IMR-90 (cell line): ENCODE measurements around the gene CROCC2. TPM values are rescaled to one million over a fixed set of nuclear protein-coding genes. Genes with fewer than 3 reads are reported as not detected.

ENCODE experiments used
- ATAC-seq: fragments of 200-7000 bp; cut with Tn5 transposase; 2 replicates; pipeline ENCODE4 v1.9.1; 2020; ENCODE audit warnings: low read depth, mild to moderate bottlenecking, moderate library complexity
- BruUV-seq: library from RNA; stranded (reverse); fragments of 400-500 nt; replicated peaks from 2 replicates; lab custom pipeline; 2021; lab: Mats Ljungman, UMichigan
- CTCF ChIA-PET: fragments of 300-600 bp; formaldehyde crosslinking; extraction: SDS; loops from one replicate; lab custom pipeline; 2021; ENCODE audit warnings: antibody characterized with exemption; lab: Yijun Ruan, JAX
- POLR2A ChIA-PET: fragments of 300-600 bp; sonication (Branson Sonifier 250); formaldehyde crosslinking; loops from one replicate; lab custom pipeline; 2022; ENCODE audit warnings: antibody characterized with exemption; ENCODE audit not compliant: unreplicated experiment; lab: Charles Lee
- DNase-seq: peaks from one replicate; pipeline ENCODE4 v3.0.0; 2013
- H2AFZ ChIP-seq: replicated peaks from 2 replicates; pipeline ENCODE3; 2013; ENCODE audit warnings: low read length, mild to moderate bottlenecking; ENCODE audit not compliant: poor library complexity
- H2AK5ac ChIP-seq: 2 replicates; pipeline ENCODE4 v1.6.1; 2013; ENCODE audit warnings: low read depth, low read length, inconsistent platforms
- H2AK9ac ChIP-seq: replicated peaks from 2 replicates; pipeline ENCODE3; 2013; ENCODE audit warnings: mild to moderate bottlenecking, low read depth, low read length, moderate library complexity; ENCODE audit not compliant: poor library complexity
- H2BK120ac ChIP-seq: 2 replicates; pipeline ENCODE4 v1.6.1; 2013; ENCODE audit warnings: low read depth, low read length, inconsistent platforms
- H2BK15ac ChIP-seq: 3 replicates; pipeline ENCODE4 v1.6.1; 2013; ENCODE audit warnings: low read depth, low read length, inconsistent platforms
- H2BK20ac ChIP-seq: 2 replicates; pipeline ENCODE4 v1.6.1; 2013; ENCODE audit warnings: low read depth, mild to moderate bottlenecking, inconsistent platforms, low read length, moderate library complexity
- H2BK5ac ChIP-seq: 2 replicates; pipeline ENCODE4 v1.6.1; 2013; ENCODE audit warnings: mild to moderate bottlenecking, low read depth, low read length, inconsistent platforms; ENCODE audit not compliant: poor library complexity, severe bottlenecking
- H3K14ac ChIP-seq: replicated peaks from 2 replicates; pipeline ENCODE4 v1.6.1; 2013; ENCODE audit warnings: low read depth, low read length, inconsistent platforms
- H3K18ac ChIP-seq: 2 replicates; pipeline ENCODE4 v1.6.1; 2013; ENCODE audit warnings: low read depth, low read length, control low read depth
- H3K23ac ChIP-seq: 2 replicates; pipeline ENCODE4 v1.6.1; 2013; ENCODE audit warnings: low read depth, low read length, inconsistent platforms
- H3K27ac ChIP-seq: 2 replicates; pipeline ENCODE4 v1.5.1; 2013; ENCODE audit warnings: mild to moderate bottlenecking, control low read depth, low read length; ENCODE audit not compliant: insufficient read depth
- H3K27me3 ChIP-seq: 2 replicates; pipeline ENCODE4 v1.6.1; 2013; ENCODE audit warnings: low read length; ENCODE audit not compliant: control insufficient read depth, insufficient read depth
- H3K36me3 ChIP-seq: 2 replicates; pipeline ENCODE4 v1.6.1; 2013; ENCODE audit warnings: low read length, mixed read lengths; ENCODE audit not compliant: control insufficient read depth, insufficient read depth
- H3K4ac ChIP-seq: 2 replicates; pipeline ENCODE4 v1.6.1; 2013; ENCODE audit warnings: low read depth, low read length, inconsistent platforms
- H3K4me1 ChIP-seq: 2 replicates; pipeline ENCODE4 v1.6.1; 2013; ENCODE audit warnings: low read length, mixed read lengths; ENCODE audit not compliant: control insufficient read depth, insufficient read depth
- H3K4me2 ChIP-seq: 2 replicates; pipeline ENCODE4 v1.6.1; 2013; ENCODE audit warnings: low read depth, mild to moderate bottlenecking, control low read depth, low read length, moderate library complexity
- H3K4me3 ChIP-seq: 2 replicates; pipeline ENCODE4 v1.5.1; 2013; ENCODE audit warnings: low read depth, mild to moderate bottlenecking, control low read depth, low read length, moderate library complexity; ENCODE audit not compliant: insufficient read depth
- H3K56ac ChIP-seq: 2 replicates; pipeline ENCODE4 v1.6.1; 2013; ENCODE audit warnings: low read length, inconsistent platforms; ENCODE audit not compliant: insufficient read depth; ENCODE audit errors: extremely low read depth
- H3K79me1 ChIP-seq, 2 experiments: 2 replicates each; pipeline ENCODE4 v1.6.1; 2013; ENCODE audit warnings: low read length in 2 of 2, inconsistent platforms in 1 of 2, low read depth in 1 of 2
- H3K9ac ChIP-seq: 2 replicates; pipeline ENCODE4 v1.6.1; 2013; ENCODE audit warnings: low read depth, low read length, control low read depth
- H3K9me1 ChIP-seq: 2 replicates; pipeline ENCODE4 v1.6.1; 2013; ENCODE audit warnings: low read length, inconsistent platforms; ENCODE audit not compliant: insufficient read depth
- H3K9me3 ChIP-seq: 2 replicates; pipeline ENCODE4 v1.6.1; 2013; ENCODE audit warnings: low read length; ENCODE audit not compliant: control insufficient read depth, insufficient read depth
- H4K20me1 ChIP-seq: 2 replicates; pipeline ENCODE4 v1.6.1; 2013; ENCODE audit warnings: low read length, inconsistent platforms; ENCODE audit not compliant: insufficient read depth
- H4K5ac ChIP-seq: 2 replicates; pipeline ENCODE4 v1.6.1; 2013; ENCODE audit warnings: mild to moderate bottlenecking, low read depth, low read length, control low read depth
- H4K8ac ChIP-seq, 2 experiments: 2 replicates each; pipeline ENCODE4 v1.6.1; 2013; ENCODE audit warnings: low read depth in 2 of 2, low read length in 2 of 2, control low read depth in 1 of 2, inconsistent platforms in 1 of 2
- H4K91ac ChIP-seq: 2 replicates; pipeline ENCODE4 v1.6.1; 2013; ENCODE audit warnings: low read depth, low read length, inconsistent platforms; ENCODE audit not compliant: insufficient read depth
- CEBPB ChIP-seq: IDR thresholded peaks from 2 replicates; pipeline ENCODE4 v1.6.1; 2012; ENCODE audit warnings: low read depth, low read length, improper control_type of control experiment
- ELK1 ChIP-seq: fragments of 150-350 bp; IDR thresholded peaks from 2 replicates; pipeline ENCODE4 v1.6.1; 2016; ENCODE audit warnings: low read depth, mild to moderate bottlenecking, low read length, moderate library complexity, borderline replicate concordance
- RAD21 ChIP-seq: IDR thresholded peaks from 2 replicates; pipeline ENCODE4 v1.6.1; 2012; ENCODE audit warnings: low read length, improper control_type of control experiment
- WGBS, 2 experiments: methylation state at CpG; one replicate each; pipeline versions ENCODE4 v1.1.5 to v1.1.7; 2013; ENCODE audit warnings: missing lambda C conversion rate in 2 of 2; ENCODE audit not compliant: insufficient read length in 1 of 2; ENCODE audit errors: extremely low coverage in 2 of 2; 5-methylcytosine and 5-hydroxymethylcytosine counted together
- dilution Hi-C: fragments of 300-500 bp; cut with HindIII; formaldehyde crosslinking; loops from one replicate; pipeline ENCODE4 v1.14.3; 2018; ENCODE audit warnings: low sequenced_read_pairs; ENCODE audit not compliant: unreplicated experiment
- in situ Hi-C: fragments of 300-500 bp; cut with MboI; formaldehyde crosslinking; loops from 3 replicates; pipeline ENCODE4 v1.14.3; 2019; ENCODE audit warnings: low sequenced_read_pairs, inconsistent platforms, mixed read lengths
- intact Hi-C: fragments of 100-400 bp; cut with micrococcal nuclease; formaldehyde crosslinking; loops from 2 replicates; pipeline ENCODE4 v1.10.0; 2022
- polyA plus RNA-seq, 3 experiments: library from polyadenylated mRNA; depleted of rRNA; stranded (reverse); fragments of >200 nt; gene quantifications; 2 replicates each; pipeline ENCODE4 v1.2.3, GENCODE V29; 2012; ENCODE audit warnings: low replicate concordance in 1 of 3
- total RNA-seq: library from RNA; depleted of rRNA; stranded (reverse); fragments of >200 nt; gene quantifications from 2 replicates; pipeline ENCODE4 v1.2.3, GENCODE V29; 2012

CROCC2 gene
- total and polyA plus RNA-seq, 2 of the 4 experiments (the other 2 are of a cell fraction): not detected

DNA sequence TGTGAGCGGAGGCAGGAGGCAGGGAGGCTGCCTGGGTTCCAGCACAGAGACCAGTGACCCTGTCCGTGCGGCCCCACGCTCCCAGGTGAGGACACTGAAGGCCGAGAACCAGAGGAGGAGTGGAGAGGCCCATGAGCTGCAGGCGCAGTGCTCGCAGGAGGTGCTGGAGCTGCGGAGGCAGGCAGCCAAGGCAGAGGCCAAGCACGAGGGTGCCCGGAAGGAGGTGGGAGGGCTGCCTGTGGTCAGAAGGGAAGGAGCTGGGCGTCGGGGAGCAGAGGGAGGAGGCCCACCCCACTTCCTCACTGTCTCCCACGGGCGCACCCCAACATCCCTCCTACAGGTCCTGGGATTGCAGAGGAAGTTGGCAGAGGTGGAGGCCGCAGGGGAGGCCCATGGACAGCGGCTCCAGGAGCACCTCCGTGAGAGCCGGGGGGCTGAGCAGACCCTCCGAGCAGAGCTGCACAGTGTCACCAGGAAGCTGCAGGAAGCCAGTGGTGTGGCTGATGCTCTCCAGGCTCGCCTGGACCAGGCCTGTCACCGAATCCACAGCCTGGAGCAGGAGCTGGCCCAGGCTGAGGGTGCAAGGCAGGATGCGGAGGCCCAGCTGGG lies 59.3 kb downstream of the CROCC2 start:
- no peaks in the 10 kb centered on the region for H3K36me3 ChIP-seq
- H3K9me3 ChIP-seq: peaks cover 3% of the 10 kb centered on the region; the same call in 1 of the 2 replicates
- no TSS peak for BruUV-seq
- H3K9me1 ChIP-seq: peaks cover 10% of the 10 kb centered on the region
- no peak overlapping the region for H3K9ac ChIP-seq
- in situ Hi-C loops (no loop called here), dilution Hi-C loops (no loop called here), intact Hi-C loops (no loop called here)
- no peak overlapping the region for H2BK120ac ChIP-seq
- no peak overlapping the region for H3K4me2 ChIP-seq
- ChIA-PET POLR2A (no interaction called here), CTCF (no interaction called here)
- H3K4me1 ChIP-seq: peaks cover 19% of the 10 kb centered on the region; the same call in 1 of the 2 replicates
- no peak overlapping the region for H2BK15ac ChIP-seq
- no peak overlapping the region for H2AK5ac ChIP-seq
- no peak overlapping the region for H4K8ac ChIP-seq
- H3K56ac ChIP-seq: no peak overlapping the region
- no peak overlapping the region for H3K4me3 ChIP-seq
- no peak overlapping the region for H2AK9ac ChIP-seq
- H3K23ac ChIP-seq: no peak overlapping the region
- WGBS, 2 experiments: 55% methylated on average over 9 of the region's 22 CpGs; no CpG with 5 or more reads in 1 of the 2 experiments
- no peak overlapping the region for H2AFZ ChIP-seq
- H3K27ac ChIP-seq: no peak overlapping the region
- TF ChIP-seq CEBPB (no peak), ELK1 (no peak), RAD21 (no peak)
- H3K79me1 ChIP-seq: no peaks in the 10 kb centered on the region
- DNase-seq: no peak
- no peak overlapping the region for H4K91ac ChIP-seq
- no peak overlapping the region for H4K5ac ChIP-seq
- ATAC-seq: no peak
- H2BK20ac ChIP-seq: no peak overlapping the region
- no peak overlapping the region for H3K4ac ChIP-seq
- H3K14ac ChIP-seq: no peak overlapping the region
- peaks cover 2% of the 10 kb centered on the region; the same call in 1 of the 2 replicates for H3K27me3 ChIP-seq
- H2BK5ac ChIP-seq: no peak overlapping the region
- no peak overlapping the region for H3K18ac ChIP-seq
- H4K20me1 ChIP-seq: no peaks in the 10 kb centered on the region
